HG03095 (cell line): Measurements from ENCODE around the gene CIBAR2.
"Not testable (repeated sequence)": the region's sequence is repeated elsewhere in the genome, so short reads cannot be mapped to it uniquely, and the experiment has no call there.

Source experiments
- ATAC-seq: cut with Tn5 transposase; IDR thresholded peaks from one replicate; pipeline ENCODE4 v1.9.1; 2021; ENCODE audit warnings: moderate library complexity; ENCODE audit not compliant: unreplicated experiment

CIBAR2 gene

GRCh38 chr16:85128079-85128837 lies 16.0 kb upstream of the CIBAR2 start:
- ATAC-seq, result no peak

DNA sequence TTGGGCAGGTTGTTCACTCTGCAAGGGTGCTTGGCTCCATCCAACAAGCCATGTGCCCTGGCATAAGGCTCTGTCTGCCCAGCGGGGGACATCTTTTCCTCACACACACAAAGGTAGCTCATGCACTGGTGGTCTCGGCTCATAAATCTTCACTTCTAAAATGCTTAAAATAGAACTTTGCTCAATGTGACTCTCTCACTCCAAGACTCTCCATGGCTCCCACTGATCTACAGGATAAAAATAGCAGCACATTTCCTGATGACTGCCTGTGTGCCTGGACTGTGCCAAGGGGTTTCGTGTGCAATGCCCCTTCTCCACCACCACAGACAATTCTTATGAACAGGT lies 15.1 kb upstream of the CIBAR2 start:
- ATAC-seq, result no peak

GRCh38 chr16:85126705-85127378 lies 14.6 kb upstream of the CIBAR2 start:
- ATAC-seq, result no peak

DNA sequence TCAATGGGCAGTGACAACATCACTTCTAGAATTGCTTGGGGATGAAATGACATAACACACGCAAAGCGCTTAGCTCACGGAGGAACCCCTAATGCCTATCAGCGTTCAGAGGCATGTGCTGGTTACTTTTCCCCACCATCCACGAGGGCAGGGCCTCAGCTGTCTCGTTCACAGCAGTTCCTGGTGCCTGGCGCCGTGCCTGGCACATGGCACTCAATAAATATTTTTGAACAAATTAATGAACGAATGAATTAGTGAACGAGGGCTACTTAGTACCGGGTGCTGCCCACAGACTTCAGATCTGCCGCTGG lies 14.1 kb upstream of the CIBAR2 start:
- ATAC-seq, result no peak

DNA sequence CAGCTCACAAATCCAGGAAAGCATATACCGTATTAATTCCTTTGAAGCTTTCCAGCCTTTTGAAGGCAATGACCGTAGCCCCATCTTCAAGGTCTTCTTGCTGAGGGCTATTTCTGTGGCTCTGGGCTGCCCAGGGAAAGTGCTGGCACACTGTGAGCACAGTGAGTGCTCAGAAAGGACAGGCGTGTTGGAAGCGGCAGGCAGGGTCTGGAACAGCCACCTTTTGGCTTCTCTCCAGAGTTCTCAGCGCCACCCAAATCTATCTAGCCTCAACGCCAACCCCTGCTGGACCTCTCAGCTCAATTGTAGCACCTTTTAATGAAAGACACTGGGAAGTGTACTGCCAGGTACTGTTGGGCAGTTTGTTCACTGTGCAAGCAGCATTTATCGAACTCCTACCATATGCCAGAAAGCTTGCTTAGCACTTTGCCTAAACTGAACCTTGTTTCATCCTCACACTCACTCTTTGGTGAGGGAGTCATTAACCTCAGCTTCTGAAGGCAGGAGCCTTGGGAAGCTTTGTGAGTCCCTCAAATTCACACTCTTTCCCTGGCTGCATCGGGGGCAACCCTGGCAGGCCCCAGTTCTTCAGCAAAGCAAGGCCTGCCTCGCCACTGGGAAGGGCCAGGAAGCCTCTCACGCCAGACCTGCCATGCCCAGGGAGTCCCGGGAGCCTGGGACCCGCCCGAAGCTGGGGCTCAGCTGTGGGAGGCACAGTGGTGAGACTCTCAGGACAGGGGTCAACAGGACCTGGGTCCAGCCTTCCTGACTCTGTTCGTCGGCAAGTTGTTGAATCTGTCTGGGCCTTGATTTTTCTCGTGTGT lies 13.5 kb upstream of the CIBAR2 start:
- no peak for ATAC-seq

DNA sequence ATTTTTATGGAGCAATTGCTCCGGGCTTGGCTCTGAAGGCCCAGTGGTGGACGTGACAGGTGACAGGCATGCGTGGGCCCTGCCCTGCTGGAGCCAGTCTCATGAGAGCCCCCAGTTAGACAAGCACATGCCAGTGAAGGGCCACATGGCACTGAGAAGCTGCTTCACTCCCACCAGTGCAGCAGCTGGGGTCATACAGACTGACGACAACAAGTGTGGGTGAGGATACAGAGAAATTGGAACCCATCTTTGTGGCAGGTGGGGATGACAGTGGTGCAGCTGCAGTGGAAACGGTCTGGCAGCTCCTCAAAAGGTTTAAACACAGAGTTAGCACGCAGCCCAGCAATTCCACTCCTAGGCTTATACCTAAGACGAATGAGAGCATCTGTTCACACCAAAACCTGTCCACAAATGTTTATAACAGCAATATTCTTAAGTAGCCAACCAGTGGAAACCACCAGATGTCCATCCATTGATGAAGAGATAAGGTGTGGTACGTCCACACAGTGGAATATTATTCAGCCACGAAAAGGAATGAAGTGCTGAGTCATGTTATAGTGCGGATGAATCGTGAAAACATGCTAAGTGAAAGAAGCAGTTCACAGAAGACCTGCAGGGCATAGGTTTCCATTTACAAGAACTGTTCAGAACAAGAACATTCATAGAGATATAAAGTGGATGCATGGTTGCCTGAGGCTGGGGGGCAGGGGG lies 12.5 kb upstream of the CIBAR2 start:
- ATAC-seq, result no peak

- no peak for ATAC-seq
These were observed 11.8 kb upstream of the CIBAR2 start for GRCh38 chr16:85123891-85124635.

DNA sequence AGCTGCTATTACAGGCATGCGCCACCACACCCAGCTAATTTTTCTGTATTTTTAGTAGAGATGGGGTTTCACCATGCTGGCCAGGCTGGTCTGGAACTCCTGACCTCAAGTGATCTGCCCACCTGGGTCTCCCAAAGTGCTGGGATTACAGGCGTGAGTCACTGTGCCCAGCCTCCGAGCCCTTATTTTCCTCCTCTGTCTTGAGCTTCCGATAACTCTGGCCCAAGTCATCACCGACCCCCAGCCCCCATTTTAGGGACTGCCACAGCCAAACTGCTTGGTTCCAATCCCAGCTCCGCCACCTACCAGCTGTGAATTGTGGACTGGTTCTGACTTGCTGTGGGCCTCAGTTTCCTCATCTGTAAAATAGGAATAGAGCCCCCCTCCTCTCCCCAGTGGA lies 11.2 kb upstream of the CIBAR2 start:
- ATAC-seq, result not testable (repeated sequence)

DNA sequence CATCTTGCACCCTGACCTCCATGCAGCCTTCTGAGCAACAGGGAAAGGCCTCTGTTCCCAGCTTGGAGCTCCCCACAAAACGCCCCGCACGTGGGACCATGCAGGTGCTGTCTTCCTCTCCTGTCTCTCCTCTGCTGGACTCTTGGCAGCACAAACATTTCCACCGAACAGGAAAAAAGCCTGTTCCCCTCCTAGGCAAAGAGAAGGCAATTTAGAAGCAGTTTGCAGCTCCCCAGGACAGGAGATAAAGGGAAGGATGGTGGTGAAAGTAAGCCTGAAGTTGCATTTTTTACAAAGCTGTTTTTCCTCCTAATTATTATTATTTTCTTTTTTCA lies 7.7 kb upstream of the CIBAR2 start:
- no peak for ATAC-seq

GRCh38 chr16:85117418-85117817 lies 5.1 kb upstream of the CIBAR2 start:
- no peak for ATAC-seq

- ATAC-seq, result no peak
These were observed 2.8 kb upstream of the CIBAR2 start for GRCh38 chr16:85114909-85115567.

- ATAC-seq, result no peak
These were observed 1.6 kb upstream of the CIBAR2 start for GRCh38 chr16:85113913-85114312.

DNA sequence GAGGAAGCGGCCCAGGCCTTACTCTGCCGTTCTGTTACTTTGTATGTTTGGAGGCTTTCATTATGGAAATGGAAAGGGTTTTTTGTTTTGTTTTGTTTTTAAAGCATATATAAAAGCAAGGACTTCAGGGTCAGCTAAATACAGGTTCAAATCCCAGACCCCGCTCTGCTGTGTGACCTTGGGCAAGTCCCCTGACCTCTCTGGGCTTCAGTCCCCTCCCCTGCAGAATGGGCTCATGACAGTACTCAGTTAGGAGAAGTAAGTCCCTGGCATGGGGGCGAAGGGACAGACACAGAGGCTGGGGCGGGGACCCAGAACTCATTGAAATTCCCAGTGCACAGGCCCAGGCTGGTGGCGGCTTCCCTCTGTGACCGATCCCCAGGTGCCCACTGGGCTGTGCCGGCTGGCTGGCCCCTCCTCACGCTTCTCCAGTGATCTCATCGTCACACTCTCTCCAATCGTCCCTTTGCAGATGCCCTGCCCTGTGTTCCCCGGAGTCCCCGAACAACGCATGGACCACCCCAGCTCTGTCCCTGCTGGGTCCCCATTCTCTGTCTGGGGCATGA lies 979 bp upstream of the CIBAR2 start:
- no peak for ATAC-seq

GRCh38 chr16:85111184-85111583 lies 1.1 kb downstream of the CIBAR2 start:
- no peak for ATAC-seq

- ATAC-seq, result no peak
These were observed 2.2 kb downstream of the CIBAR2 start for GRCh38 chr16:85110105-85110504.

- ATAC-seq, result no peak
These were observed 4.7 kb downstream of the CIBAR2 start for GRCh38 chr16:85107532-85107931.

GRCh38 chr16:85107083-85107482 lies 5.2 kb downstream of the CIBAR2 start:
- no peak for ATAC-seq

- no peak for ATAC-seq
These were observed 6.8 kb downstream of the CIBAR2 start for GRCh38 chr16:85105475-85105874.

DNA sequence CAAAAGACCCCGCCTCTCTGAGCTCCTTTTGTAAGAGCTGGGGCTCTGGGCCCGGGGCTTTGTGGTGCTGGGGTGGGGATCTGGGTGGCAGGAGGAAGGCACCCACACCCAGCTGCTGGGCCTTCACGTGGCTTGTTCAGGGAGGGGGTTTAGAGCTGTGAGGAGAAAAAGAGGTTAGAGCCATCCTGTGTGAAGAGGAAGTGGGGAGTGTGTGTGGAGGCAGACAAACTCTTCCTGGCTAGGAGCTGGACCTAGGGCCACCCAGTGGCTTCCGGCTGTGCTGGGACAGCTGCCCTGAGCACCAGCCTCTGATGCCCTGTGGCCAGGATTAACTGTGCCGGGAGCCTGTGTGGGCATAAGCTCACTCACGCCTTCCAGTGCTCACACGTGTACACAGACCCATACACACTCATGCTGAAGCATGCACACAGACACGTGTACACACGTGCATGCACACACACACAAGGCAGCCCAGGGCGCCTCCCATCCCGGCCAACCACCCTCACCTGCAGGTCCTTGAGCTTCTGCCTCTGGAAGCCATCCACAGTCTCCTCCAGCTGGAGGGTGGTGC lies 7.4 kb downstream of the CIBAR2 start:
- no peak for ATAC-seq

- no peak for ATAC-seq
These were observed 8.1 kb downstream of the CIBAR2 start for GRCh38 chr16:85104147-85104546.
